Dendritic cell treated with granulocyte-macrophage colony-stimulating factor and Interleukin-4, amounts not matched to agents 40 ng/mL and 50 ng/mL, for 4 days (primary cell): ENCODE results near the gene FAM8A1.
"Not testable (repeated sequence)": the region's sequence is repeated elsewhere in the genome, so short reads cannot be mapped to it uniquely, and the experiment has no call there.

Experiments used
- H3K27ac Mint-ChIP-seq: one replicate; pipeline ENCODE4 v1.8.0; 2022; ENCODE audit warnings: mild to moderate bottlenecking, mixed read lengths
- H3K27me3 Mint-ChIP-seq: one replicate; pipeline ENCODE4 v1.8.0; 2022; ENCODE audit warnings: mild to moderate bottlenecking, mixed read lengths
- H3K36me3 Mint-ChIP-seq: one replicate; pipeline ENCODE4 v1.8.0; 2022; ENCODE audit warnings: low read depth, mixed read lengths
- H3K4me1 Mint-ChIP-seq: one replicate; pipeline ENCODE4 v1.8.0; 2022; ENCODE audit warnings: low read depth, mixed read lengths
- H3K4me3 Mint-ChIP-seq: one replicate; pipeline ENCODE4 v1.8.0; 2022; ENCODE audit warnings: mild to moderate bottlenecking, moderate library complexity, mixed read lengths
- H3K9me3 Mint-ChIP-seq: one replicate; pipeline ENCODE4 v1.8.0; 2022; ENCODE audit warnings: mixed read lengths
- intact Hi-C: fragments of 100-400 bp; cut with micrococcal nuclease; formaldehyde crosslinking; loops from one replicate; pipeline ENCODE4 v1.15.0; 2022

FAM8A1 gene, protein sequence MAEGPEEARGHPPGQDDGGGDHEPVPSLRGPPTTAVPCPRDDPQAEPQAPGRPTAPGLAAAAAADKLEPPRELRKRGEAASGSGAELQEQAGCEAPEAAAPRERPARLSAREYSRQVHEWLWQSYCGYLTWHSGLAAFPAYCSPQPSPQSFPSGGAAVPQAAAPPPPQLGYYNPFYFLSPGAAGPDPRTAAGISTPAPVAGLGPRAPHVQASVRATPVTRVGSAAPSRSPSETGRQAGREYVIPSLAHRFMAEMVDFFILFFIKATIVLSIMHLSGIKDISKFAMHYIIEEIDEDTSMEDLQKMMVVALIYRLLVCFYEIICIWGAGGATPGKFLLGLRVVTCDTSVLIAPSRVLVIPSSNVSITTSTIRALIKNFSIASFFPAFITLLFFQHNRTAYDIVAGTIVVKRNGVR

DNA sequence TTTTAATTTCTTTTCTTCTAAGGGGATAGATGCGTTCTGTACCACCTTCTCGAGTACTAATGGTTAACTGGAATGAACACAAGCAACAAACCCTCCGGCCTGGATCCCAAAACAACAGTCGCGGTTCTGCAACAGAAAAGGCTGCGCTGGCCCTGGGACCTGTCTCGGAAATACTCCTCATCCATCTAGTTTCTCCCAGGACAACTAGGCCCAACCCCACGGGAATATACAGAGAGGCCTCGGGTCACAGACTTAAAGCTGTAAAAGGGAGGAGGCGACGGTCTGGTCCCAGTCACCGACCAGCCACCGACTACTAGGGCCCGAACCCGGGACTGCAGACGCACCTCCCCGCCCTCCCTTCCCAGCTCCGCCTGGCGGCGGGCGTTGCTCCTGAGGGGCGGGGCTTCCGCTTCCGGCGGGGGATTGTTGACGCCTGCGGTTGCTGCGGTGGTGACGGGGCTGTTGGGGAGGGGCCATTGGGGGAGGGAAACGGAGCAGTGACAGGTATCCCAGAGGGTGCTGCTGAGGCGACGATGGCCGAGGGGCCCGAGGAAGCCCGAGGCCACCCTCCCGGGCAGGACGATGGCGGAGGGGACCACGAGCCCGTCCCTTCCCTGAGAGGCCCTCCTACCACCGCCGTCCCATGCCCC is at the start of gene FAM8A1:
Gene FAM8A1 (plus strand): TSS at position 426 of the 650 bp plus-strand sequence. CDS start 108 bp downstream, at position 534.
- Mint-ChIP-seq H3K4me3 (peak within 1 kb of the TSS; percentile 92), H3K27ac (peak within 1 kb of the TSS; percentile 88), H3K27me3 (peaks cover 3% of the 10 kb centered on the region), H3K9me3 (no peaks in the 10 kb centered on the region), H3K4me1 (peaks cover 13% of the 10 kb centered on the region), H3K36me3 (peaks cover 28% of the 10 kb centered on the region)
- intact Hi-C loops, result no loop called here

DNA sequence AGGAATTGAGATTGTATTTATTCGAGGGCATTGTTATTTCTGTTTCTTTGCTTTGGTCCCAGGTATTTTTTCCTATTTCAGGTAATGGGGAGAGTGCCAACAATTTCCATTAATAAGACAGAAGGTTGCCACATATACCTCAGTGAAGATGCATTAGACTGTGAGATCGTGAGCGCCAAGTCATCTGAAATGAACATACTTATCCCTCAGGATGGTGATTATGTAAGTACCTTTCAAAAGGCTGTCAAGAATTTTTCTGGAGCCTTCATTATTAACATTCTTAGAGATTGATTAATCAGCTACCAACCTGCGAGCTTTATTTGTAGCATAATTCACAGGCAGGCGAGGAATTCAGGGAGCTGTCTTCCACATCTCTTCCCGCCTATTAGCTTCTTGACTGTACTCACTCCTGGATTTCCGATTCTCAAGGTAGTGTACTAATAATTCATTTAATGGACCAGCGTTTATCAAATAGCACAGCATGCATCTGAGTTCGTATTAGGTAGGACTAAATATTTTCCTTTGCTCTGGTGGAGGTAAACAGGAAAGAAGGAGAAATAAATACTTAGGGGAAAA is 48.6 kb upstream of the FAM8A1 start:
- Mint-ChIP-seq H3K4me1 (no peaks in the 10 kb centered on the region), H3K9me3 (no peaks in the 10 kb centered on the region), H3K36me3 (no peaks in the 10 kb centered on the region), H3K4me3 (no peak overlapping the region), H3K27ac (no peak overlapping the region), H3K27me3 (peaks cover 4% of the 10 kb centered on the region)
- intact Hi-C loops, result no loop called here

DNA sequence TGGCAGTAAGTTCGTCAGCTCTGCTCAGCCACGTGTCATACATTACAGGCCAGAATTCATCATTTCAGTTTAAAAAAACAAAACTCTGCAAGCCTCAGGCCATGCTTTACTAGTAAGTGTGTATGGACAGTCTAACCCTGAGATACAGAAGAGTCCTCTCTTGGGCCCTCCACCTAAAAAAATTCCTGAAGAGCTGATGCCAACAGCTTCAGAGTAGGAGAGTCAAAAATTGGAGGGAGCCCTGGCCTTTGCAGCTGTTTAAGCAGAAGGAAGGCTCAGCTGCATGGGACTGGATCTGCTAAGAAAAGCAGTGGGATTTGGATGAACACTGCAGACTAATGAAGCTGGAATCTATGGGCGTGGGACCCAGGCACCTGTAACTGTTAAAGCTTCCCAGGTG is 47.2 kb upstream of the FAM8A1 start:
- Mint-ChIP-seq H3K9me3 (no peaks in the 10 kb centered on the region), H3K27ac (no peak overlapping the region), H3K4me1 (no peaks in the 10 kb centered on the region), H3K27me3 (peaks cover 1% of the 10 kb centered on the region), H3K36me3 (no peaks in the 10 kb centered on the region), H3K4me3 (no peak overlapping the region)
- intact Hi-C loops, result no loop called here

DNA sequence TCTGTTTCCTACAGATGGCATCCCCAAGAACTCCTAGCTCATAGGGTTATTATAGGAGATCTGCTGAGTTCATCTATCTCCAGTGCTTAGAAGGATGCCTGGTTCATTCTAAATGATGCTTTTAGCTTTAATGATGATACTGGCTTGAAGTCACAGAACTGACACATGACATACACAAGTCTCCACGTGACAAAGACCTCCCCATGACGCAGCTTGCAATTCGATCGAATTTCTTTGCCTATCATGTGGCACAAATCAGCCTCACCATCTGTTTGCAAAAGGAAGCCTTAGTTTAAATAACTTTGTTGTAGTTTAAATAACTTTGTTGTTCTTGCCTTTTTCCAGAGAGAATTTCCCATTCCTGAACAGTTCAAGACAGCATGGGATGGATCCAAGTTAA is 44.1 kb upstream of the FAM8A1 start:
- no peak overlapping the region for H3K4me3 Mint-ChIP-seq

DNA sequence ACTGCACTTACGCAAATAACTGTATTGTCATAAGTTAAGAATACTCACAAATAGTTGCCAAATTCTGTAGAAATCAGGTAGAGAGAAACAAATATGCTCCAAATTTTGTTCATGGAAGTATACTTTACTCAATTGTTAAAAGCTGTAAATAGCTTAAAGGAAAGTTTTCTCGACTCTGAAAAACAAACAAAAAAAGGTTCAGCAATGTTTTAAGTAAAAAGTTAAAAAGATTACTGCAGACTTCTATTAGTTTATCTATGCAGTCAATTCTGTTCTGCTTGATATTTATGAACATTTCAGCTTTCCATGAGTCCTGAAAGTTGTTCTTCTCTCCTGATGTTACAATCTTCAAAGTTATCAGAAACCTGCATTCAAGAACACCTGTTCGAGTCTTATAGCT is 37.5 kb upstream of the FAM8A1 start:
- no peaks in the 10 kb centered on the region for H3K36me3 Mint-ChIP-seq
- peaks cover 24% of the 10 kb centered on the region for H3K9me3 Mint-ChIP-seq
- H3K4me3 Mint-ChIP-seq, result no peak overlapping the region
- H3K4me1 Mint-ChIP-seq, result no peaks in the 10 kb centered on the region
- H3K27ac Mint-ChIP-seq, result no peak overlapping the region
- intact Hi-C loops, result no loop called here
- H3K27me3 Mint-ChIP-seq, result no peaks in the 10 kb centered on the region

More for the DNA sequence above, 44.1 kb upstream of the FAM8A1 start:
- Mint-ChIP-seq H3K36me3 (no peaks in the 10 kb centered on the region), H3K27ac (no peak overlapping the region), H3K9me3 (no peaks in the 10 kb centered on the region), H3K4me1 (no peaks in the 10 kb centered on the region), H3K27me3 (no peaks in the 10 kb centered on the region)
- intact Hi-C loops, result no loop called here

DNA sequence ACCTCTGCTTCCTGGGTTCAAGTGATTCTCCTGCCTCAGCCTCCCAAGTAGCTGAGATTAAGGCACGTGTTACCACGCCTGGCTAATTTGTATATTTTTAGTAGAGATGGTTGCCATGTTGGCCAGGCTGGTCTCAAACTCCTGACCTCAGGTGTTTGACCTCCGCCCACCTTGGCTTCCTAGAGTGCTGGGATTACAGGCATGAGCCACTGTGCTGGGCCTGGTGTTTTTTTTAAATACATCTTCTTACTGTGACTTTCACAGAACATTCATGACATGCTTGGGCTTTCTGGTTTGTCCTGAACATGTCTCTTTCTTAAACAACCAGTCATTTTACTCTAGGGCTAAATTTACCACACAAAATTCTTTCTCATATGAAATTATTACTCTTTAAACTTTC is 34.7 kb upstream of the FAM8A1 start:
- no peaks in the 10 kb centered on the region for H3K4me1 Mint-ChIP-seq
- intact Hi-C loops, result no loop called here
- H3K9me3 Mint-ChIP-seq, result peaks cover 24% of the 10 kb centered on the region
- peaks cover 2% of the 10 kb centered on the region for H3K27me3 Mint-ChIP-seq
- no peak overlapping the region for H3K4me3 Mint-ChIP-seq
- no peak overlapping the region for H3K27ac Mint-ChIP-seq
- H3K36me3 Mint-ChIP-seq, result no peaks in the 10 kb centered on the region

DNA sequence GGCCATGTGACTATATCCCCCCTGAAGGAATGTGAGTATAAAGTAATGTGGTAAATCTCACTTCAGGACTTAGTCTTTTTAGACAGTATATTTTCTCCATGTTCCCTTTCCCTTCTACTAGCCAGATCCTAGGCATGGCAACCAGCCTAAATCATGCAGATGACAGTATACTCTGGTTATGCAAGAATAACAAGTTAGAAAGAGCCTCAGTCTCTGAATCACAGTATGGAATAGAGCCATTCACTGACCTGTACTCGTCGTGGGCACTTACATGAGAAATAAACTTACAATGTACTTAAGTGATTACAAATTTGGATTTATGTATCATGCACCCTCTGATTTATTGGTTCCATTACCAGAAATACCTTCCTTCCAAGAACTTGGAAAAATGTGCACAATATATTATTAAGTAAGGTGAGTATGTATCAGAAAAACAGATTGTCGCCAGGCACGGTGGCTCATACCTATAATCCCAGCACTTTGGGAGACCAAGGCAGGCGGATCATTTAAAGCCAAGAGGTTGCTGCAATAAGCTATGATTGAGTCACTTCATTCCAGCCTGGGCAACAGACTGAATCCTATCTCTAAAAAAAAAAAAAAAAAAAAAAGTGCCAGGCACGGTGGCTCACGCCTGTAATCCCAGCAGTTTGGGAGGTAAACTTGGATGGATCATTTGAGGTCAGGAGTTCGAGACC is 25.1 kb upstream of the FAM8A1 start:
- Mint-ChIP-seq H3K27me3 (peaks cover 14% of the 10 kb centered on the region), H3K9me3 (peaks cover 17% of the 10 kb centered on the region)

DNA sequence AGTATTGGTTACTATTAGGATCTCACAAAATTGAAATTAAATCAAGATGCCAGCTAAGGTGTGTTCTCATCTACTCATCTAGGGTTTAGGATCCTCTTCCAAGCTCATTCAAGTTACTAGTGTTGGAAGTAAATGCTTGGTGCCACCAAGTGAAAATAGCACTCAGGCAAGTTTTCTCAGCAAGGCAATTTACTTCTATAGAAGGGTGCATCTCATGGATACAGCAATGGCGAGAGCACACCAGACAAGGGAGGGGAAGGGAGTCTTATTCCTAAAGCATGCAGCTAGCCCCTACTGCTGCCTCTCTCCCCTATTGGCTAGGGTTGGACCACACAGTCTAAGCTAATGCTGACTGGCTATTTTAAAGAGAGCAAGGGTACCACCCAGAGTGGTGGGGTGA is 23.0 kb upstream of the FAM8A1 start:
- Mint-ChIP-seq H3K9me3 (peaks cover 17% of the 10 kb centered on the region), H3K4me1 (peaks cover 10% of the 10 kb centered on the region), H3K36me3 (no peaks in the 10 kb centered on the region), H3K27ac (peak overlapping the region; percentile 15), H3K4me3 (no peak overlapping the region), H3K27me3 (peaks cover 33% of the 10 kb centered on the region)
- intact Hi-C loops, result no loop called here

More for the DNA sequence above, 25.1 kb upstream of the FAM8A1 start:
- intact Hi-C loops, result no loop called here
- Mint-ChIP-seq H3K36me3 (no peaks in the 10 kb centered on the region), H3K27ac (no peak overlapping the region), H3K4me1 (peaks cover 10% of the 10 kb centered on the region), H3K4me3 (no peak overlapping the region)

DNA sequence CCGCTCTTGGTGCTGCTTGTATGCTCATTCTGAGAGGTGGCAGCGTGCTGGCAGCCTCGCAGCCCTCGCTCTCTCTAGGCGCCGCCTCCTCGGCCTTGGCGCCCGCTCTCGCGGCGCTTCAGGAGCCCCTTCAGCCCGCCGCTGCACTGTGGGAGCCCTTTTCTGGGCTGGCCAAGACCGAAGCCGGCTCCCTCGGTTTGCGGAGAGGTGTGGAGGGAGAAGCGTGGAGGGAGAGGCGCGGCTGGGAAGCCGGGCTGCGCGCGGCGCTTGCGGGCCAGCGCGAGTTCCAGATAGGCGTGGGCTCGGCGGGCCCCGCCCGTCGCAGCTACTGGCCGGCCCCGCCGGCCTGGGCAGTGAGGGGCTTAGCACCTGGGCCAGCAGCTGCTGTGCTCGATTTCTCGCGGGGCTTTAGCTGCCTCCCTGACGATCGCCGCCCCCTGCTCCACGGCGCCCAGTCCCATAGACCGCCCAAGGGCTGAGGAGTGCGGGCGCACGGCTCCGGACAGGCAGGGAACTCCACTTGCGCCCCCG is 19.5 kb upstream of the FAM8A1 start:
- intact Hi-C loops, result no loop called here
- peaks cover 17% of the 10 kb centered on the region for H3K9me3 Mint-ChIP-seq
- no peak overlapping the region for H3K27ac Mint-ChIP-seq
- H3K27me3 Mint-ChIP-seq, result peaks cover 23% of the 10 kb centered on the region
- H3K36me3 Mint-ChIP-seq, result no peaks in the 10 kb centered on the region
- H3K4me3 Mint-ChIP-seq, result peak overlapping the region; percentile 70
- peaks cover 20% of the 10 kb centered on the region for H3K4me1 Mint-ChIP-seq

DNA sequence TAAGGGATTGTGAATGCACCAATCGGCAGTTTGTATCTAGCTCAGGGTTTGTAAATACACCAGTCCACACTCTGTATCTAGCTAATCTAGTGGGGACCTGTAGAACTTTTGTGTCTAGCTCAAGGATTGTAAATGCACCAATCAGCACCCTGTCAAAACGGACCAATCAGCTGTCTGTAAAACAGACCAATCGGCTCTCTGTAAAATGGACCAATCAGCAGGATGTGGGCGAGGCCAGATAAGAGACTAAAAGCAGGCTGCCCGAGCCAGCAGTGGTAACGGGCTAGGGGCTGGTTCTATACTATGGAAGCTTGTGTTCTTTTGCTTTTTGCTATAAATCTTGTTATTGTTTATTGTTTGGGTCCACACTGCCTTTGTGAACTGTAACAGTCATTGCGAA is 18.8 kb upstream of the FAM8A1 start:
- H3K27ac Mint-ChIP-seq, H3K36me3 Mint-ChIP-seq, intact Hi-C loops, H3K4me3 Mint-ChIP-seq: not testable (repeated sequence)
- peaks cover 17% of the 10 kb centered on the region for H3K9me3 Mint-ChIP-seq
- H3K27me3 Mint-ChIP-seq, result peaks cover 23% of the 10 kb centered on the region
- peaks cover 26% of the 10 kb centered on the region for H3K4me1 Mint-ChIP-seq

DNA sequence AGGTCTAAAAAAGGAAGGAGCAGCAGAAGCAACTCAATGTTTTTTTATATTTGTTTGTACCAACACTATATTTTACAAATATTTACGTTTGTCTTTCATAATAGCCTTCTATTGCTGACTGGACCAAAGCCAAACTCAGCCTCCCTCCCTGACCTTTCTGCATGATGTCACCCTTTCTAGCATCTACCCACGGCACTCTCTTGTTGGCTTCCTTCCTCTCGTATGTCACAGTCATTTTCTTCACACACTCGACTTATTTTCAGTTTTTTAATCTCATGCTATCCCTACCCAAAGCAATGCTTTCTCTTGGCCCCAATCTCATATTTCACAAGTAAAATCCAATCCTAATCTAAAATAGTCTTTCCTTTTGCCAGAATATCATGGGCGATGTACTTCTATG is 16.3 kb upstream of the FAM8A1 start:
- H3K4me3 Mint-ChIP-seq, result no peak overlapping the region
- peaks cover 24% of the 10 kb centered on the region for H3K27me3 Mint-ChIP-seq
- intact Hi-C loops, result loop anchor here (1.0 kb wide), 1 partner anchor 428 kb away; no protein-coding TSS in a partner anchor
- H3K27ac Mint-ChIP-seq, result no peak overlapping the region
- H3K4me1 Mint-ChIP-seq, result peaks cover 21% of the 10 kb centered on the region
- H3K36me3 Mint-ChIP-seq, result no peaks in the 10 kb centered on the region
- H3K9me3 Mint-ChIP-seq, result no peaks in the 10 kb centered on the region

DNA sequence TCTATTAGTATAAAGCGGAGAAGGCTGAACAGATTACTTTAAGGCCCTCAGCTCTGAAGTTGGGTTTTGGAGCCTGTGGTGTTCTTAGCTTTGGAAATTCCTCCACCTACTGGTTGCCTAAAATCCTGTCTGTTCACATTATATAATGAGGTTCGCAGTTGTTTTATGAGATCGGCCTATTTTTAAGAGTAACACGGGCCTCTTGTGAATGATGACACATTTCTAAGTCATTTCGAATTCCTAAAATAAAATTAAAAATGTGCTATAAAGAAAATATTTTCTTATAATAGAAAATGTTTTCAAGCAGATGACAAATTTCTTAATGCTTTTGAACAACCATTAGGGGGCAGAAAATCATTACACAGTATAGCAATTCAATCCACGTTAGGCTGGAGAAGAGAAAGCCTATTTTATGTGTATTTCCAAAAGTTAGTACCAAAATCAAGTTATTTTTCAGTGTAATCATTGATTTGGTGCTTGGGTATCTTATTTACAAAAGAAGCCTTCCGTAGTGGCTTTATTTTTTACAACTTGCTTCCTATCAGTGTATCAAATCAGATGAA is 15.8 kb upstream of the FAM8A1 start:
- no peaks in the 10 kb centered on the region for H3K9me3 Mint-ChIP-seq
- no peak overlapping the region for H3K27ac Mint-ChIP-seq
- intact Hi-C loops, result loop anchor here (1.0 kb wide), 1 partner anchor 428 kb away; no protein-coding TSS in a partner anchor
- peaks cover 21% of the 10 kb centered on the region for H3K4me1 Mint-ChIP-seq
- peaks cover 22% of the 10 kb centered on the region for H3K27me3 Mint-ChIP-seq
- no peak overlapping the region for H3K4me3 Mint-ChIP-seq
- H3K36me3 Mint-ChIP-seq, result no peaks in the 10 kb centered on the region

DNA sequence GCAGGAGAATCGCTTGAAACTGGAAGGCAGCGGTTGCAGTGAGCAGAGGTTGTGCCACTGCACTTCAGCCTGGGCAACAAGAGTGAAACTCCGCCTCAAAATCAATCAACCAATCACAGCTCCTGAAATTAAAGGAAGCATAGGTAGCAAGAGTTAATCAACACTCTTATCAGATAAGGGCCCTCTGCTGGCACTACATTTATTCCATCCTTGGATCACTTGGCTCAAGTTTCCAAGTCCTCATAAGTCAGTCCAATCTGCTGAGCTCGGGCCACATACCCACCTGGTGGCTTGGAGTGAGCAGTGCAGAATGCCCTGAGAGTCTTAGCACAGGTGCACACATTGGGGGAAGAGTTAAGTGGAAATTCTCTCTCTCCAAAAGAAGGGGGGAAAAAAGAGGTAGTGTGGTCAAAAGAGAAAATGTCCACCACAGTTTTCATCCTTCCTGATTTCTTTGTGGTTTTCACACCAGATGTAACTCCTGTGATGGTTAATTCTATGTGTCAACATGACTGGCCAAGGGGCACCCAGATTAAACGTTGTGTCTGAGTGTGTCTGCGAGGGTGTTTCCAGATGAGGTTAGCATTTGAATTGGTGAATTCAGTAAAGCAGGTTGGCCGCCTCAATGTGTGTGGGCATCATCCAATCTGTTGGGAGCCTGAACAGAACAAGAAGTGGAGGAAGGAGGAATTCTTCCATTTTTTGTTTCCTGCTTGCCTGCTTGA is 14.2 kb upstream of the FAM8A1 start:
- intact Hi-C loops, result no loop called here

More for the DNA sequence above, 14.2 kb upstream of the FAM8A1 start:
- Mint-ChIP-seq H3K36me3 (no peaks in the 10 kb centered on the region), H3K4me1 (peaks cover 21% of the 10 kb centered on the region), H3K27me3 (peaks cover 13% of the 10 kb centered on the region), H3K9me3 (no peaks in the 10 kb centered on the region), H3K27ac (no peak overlapping the region), H3K4me3 (no peak overlapping the region)
